ENCODE measurements around the gene ZNF484.
"Not testable (repeated sequence)": the region's sequence is repeated elsewhere in the genome, so short reads cannot be mapped to it uniquely, and the experiment has no call there.

ZNF484 gene

DNA sequence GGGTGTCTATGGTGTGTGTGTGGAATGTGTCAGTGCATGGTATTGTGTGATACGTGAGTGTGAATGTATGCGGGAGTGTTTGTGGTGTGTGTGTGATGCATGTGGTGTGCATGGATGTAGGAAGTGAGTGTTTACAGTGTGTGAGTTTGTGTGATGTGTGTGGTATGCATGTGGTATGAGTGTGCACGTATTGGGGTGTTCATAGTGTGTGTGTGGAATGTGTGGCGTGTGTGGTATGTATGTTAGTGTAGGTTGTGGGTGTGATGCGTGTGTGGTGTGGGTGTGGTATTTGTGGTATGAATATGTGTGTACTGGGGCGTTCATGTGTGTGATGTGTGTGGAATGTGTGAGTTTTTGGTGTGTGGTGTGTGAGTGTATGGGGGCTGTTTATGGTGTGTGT is 73.1 kb downstream of the ZNF484 start:
- ChIA-PET POLR2A (no interaction called here), CTCF (no interaction called here)
- DNase-seq (ENCODE audit: low read depth, low spot score) = no peak
- H3K4me3 ChIP-seq (ENCODE audit: low read depth, low read length) = no peak overlapping the region
- TF ChIP-seq, protein P1, sequence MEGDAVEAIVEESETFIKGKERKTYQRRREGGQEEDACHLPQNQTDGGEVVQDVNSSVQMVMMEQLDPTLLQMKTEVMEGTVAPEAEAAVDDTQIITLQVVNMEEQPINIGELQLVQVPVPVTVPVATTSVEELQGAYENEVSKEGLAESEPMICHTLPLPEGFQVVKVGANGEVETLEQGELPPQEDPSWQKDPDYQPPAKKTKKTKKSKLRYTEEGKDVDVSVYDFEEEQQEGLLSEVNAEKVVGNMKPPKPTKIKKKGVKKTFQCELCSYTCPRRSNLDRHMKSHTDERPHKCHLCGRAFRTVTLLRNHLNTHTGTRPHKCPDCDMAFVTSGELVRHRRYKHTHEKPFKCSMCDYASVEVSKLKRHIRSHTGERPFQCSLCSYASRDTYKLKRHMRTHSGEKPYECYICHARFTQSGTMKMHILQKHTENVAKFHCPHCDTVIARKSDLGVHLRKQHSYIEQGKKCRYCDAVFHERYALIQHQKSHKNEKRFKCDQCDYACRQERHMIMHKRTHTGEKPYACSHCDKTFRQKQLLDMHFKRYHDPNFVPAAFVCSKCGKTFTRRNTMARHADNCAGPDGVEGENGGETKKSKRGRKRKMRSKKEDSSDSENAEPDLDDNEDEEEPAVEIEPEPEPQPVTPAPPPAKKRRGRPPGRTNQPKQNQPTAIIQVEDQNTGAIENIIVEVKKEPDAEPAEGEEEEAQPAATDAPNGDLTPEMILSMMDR (IDR thresholded peaks at IDR 0.05; ENCODE audit: insufficient read depth, low read length, missing control alignments) = no peak

- no peak for DNase-seq (ENCODE audit: low read depth, low spot score)
- ChIA-PET CTCF (interaction anchor here (0.7 to 4.9 kb wide), 4 partner anchors 8 to 81 kb away, joined by 3 to 29 read pairs (median 4); no protein-coding TSS in a partner anchor), POLR2A (no interaction called here)
- no peak overlapping the region for H3K4me3 ChIP-seq (ENCODE audit: low read depth, low read length)
- TF ChIP-seq, protein P1 (IDR thresholded peaks at IDR 0.05; ENCODE audit: insufficient read depth, low read length, missing control alignments) = no peak
Measured at GRCh38 chr9:92798358-92798757, 79.5 kb downstream of the ZNF484 start.

- H3K4me3 ChIP-seq (ENCODE audit: low read depth, low read length); DNase-seq (ENCODE audit: low read depth, low spot score); POLR2A ChIA-PET: not testable (repeated sequence)
- CTCF ChIA-PET = interaction anchor here (11.5 kb wide), 1 partner anchor 77 kb away, joined by 271 read pairs; no protein-coding TSS in a partner anchor
Measured at GRCh38 chr9:92796337-92796804, 81.5 kb downstream of the ZNF484 start.

- TF ChIP-seq, protein P1 (IDR thresholded peaks at IDR 0.05; ENCODE audit: insufficient read depth, low read length, missing control alignments) = no peak
- no peak for DNase-seq (ENCODE audit: low read depth, low spot score)
- CTCF ChIA-PET = interaction anchor here (1.3 to 11.5 kb wide), 3 partner anchors 31 to 77 kb away, joined by 4 to 271 read pairs (median 5); no protein-coding TSS in a partner anchor
- POLR2A ChIA-PET = no interaction called here
- H3K4me3 ChIP-seq (ENCODE audit: low read depth, low read length) = no peak overlapping the region
Measured at GRCh38 chr9:92795598-92796336, 82.1 kb downstream of the ZNF484 start.

Measured in AG04449 (cell line).